Right forelimb (tissue), 1 donor: ENCODE results near the gene MAP2K3.
"Not testable (repeated sequence)": the region's sequence is repeated elsewhere in the genome, so short reads cannot be mapped to it uniquely, and the experiment has no call there.

Experiments
- DNase-seq: peaks from one replicate; pipeline ENCODE4 v3.0.0-alpha.2; 2018

MAP2K3 gene

GRCh38 chr17:21337981-21338625 lies 53.6 kb downstream of the MAP2K3 start:
- peak; percentile 27 for DNase-seq

- peak; percentile 48 for DNase-seq
Measured at GRCh38 chr17:21339011-21339410, 54.5 kb downstream of the MAP2K3 start.

- peak; percentile 4 for DNase-seq
Measured at GRCh38 chr17:21339571-21339970, 55.1 kb downstream of the MAP2K3 start.

GRCh38 chr17:21340407-21340806 lies 55.9 kb downstream of the MAP2K3 start:
- peak; percentile 6 for DNase-seq

GRCh38 chr17:21341279-21341678 lies 56.8 kb downstream of the MAP2K3 start:
- DNase-seq = peak; percentile 5

GRCh38 chr17:21341925-21342540 lies 57.5 kb downstream of the MAP2K3 start:
- DNase-seq = peak; percentile 19

GRCh38 chr17:21343061-21343949 lies 58.8 kb downstream of the MAP2K3 start:
- peak; percentile 9 for DNase-seq

- peak; percentile 16 for DNase-seq
Measured at GRCh38 chr17:21344801-21345200, 60.3 kb downstream of the MAP2K3 start.

- peak; percentile 35 for DNase-seq
Measured at GRCh38 chr17:21345236-21345635, 60.7 kb downstream of the MAP2K3 start.

GRCh38 chr17:21346107-21346506 lies 61.6 kb downstream of the MAP2K3 start:
- DNase-seq = not testable (repeated sequence)

- DNase-seq = peak; percentile 40
Measured at GRCh38 chr17:21346651-21347250, 62.2 kb downstream of the MAP2K3 start.

- DNase-seq = not testable (repeated sequence)
Measured at GRCh38 chr17:21347660-21348059, 63.1 kb downstream of the MAP2K3 start.

- DNase-seq = peak; percentile 24
Measured at GRCh38 chr17:21348081-21348925, 63.8 kb downstream of the MAP2K3 start.

- not testable (repeated sequence) for DNase-seq
Measured at GRCh38 chr17:21348926-21349261, 64.4 kb downstream of the MAP2K3 start.

GRCh38 chr17:21349358-21350050 lies 65.0 kb downstream of the MAP2K3 start:
- DNase-seq = not testable (repeated sequence)

GRCh38 chr17:21350495-21350894 lies 66.0 kb downstream of the MAP2K3 start:
- not testable (repeated sequence) for DNase-seq

GRCh38 chr17:21351366-21352065 lies 67.0 kb downstream of the MAP2K3 start:
- no peak for DNase-seq

- DNase-seq = no peak
Measured at GRCh38 chr17:21352221-21352980, 67.9 kb downstream of the MAP2K3 start.

- DNase-seq = no peak
Measured at GRCh38 chr17:21352981-21353265, 68.4 kb downstream of the MAP2K3 start.

- no peak for DNase-seq
Measured at GRCh38 chr17:21353326-21354010, 69.0 kb downstream of the MAP2K3 start.
